ENCODE data around the gene ACTMAP.

ACTMAP gene

DNA sequence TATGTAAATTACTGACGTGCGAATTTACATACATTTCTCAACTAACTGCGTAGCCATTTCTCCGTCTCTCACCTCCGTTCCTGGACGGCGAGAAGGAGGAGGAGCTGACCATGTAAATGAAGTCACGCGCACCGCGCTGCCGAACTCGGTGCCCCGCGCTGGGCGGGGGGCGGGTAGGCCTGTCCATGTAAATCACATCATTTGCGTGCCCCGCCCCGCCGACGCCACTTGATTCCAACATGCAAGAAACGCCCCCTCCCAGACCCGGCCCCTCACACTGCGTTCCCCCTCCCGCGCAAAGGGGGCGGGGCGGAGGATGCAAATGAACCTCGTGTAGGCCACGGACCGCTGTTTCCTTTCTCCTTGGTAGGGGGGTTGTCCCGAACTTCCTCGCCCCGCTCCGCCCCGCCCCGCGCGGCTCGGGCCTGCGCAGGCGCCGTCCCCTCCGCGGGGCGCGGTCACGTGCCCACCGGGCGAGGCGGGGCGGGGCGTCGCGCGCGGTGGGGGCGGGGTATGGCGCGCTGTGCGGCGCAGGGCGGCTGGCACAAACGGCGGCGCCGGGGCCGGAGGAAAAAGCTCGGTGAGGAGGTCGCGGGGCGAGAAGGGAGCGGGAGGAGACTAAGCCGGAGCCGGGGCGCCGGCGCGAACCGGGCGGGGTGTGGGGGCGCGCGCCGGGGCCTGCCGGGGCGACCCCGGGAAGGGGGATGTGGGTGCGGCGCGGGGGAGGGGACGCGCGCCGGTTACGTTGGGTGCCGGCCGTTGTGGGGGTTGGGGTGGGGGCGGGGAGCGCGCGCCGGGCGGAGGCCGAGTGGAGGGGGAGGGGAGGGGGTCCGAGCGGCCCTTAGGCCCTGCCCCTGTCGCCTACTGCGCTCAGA lies 48.6 kb upstream of the ACTMAP start, which contains the start of gene EGLN2 (continued):
- TF ChIP-seq, protein P1, sequence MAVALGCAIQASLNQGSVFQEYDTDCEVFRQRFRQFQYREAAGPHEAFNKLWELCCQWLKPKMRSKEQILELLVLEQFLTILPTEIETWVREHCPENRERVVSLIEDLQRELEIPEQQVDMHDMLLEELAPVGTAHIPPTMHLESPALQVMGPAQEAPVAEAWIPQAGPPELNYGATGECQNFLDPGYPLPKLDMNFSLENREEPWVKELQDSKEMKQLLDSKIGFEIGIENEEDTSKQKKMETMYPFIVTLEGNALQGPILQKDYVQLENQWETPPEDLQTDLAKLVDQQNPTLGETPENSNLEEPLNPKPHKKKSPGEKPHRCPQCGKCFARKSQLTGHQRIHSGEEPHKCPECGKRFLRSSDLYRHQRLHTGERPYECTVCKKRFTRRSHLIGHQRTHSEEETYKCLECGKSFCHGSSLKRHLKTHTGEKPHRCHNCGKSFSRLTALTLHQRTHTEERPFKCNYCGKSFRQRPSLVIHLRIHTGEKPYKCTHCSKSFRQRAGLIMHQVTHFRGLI (tag by site-specific recombination; IDR thresholded peaks at IDR 0.05): no peak; the same call in 1 of the 2 replicates
- TF ChIP-seq ZNF768 (tag by site-specific recombination; IDR thresholded peaks at IDR 0.05) (no peak), SALL2 (tag by site-specific recombination; IDR thresholded peaks at IDR 0.05; ENCODE audit: borderline replicate concordance) (no peak), ZBTB17 (tag by site-specific recombination; IDR thresholded peaks at IDR 0.05) (peak; percentile 12), ZNF354C (tag by site-specific recombination; IDR thresholded peaks at IDR 0.05; ENCODE audit: borderline replicate concordance, low read depth) (no peak), ZNF175 (tag by site-specific recombination; IDR thresholded peaks at IDR 0.05) (no peak), ZNF37A (tag by site-specific recombination; IDR thresholded peaks at IDR 0.05) (no peak), ZNF184 (tag by site-specific recombination; IDR thresholded peaks at IDR 0.05) (no peak), KLF8 (tag by site-specific recombination; IDR thresholded peaks at IDR 0.05) (peak; percentile 99), ZNF621 (tag by site-specific recombination; IDR thresholded peaks at IDR 0.05) (no peak), ZNF626 (tag by site-specific recombination; IDR thresholded peaks at IDR 0.05) (no peak), ZNF48 (tag by site-specific recombination; IDR thresholded peaks at IDR 0.05) (no peak), ZNF10 (tag by site-specific recombination; IDR thresholded peaks at IDR 0.05) (no peak), ZNF664 (tag by site-specific recombination; IDR thresholded peaks at IDR 0.05) (peak; percentile 99; the same call in 1 of the 2 replicates), ZNF335 (tag by site-specific recombination; conservative IDR thresholded peaks at IDR 0.05) (peak; percentile 20)
- TF ChIP-seq, protein P2, sequence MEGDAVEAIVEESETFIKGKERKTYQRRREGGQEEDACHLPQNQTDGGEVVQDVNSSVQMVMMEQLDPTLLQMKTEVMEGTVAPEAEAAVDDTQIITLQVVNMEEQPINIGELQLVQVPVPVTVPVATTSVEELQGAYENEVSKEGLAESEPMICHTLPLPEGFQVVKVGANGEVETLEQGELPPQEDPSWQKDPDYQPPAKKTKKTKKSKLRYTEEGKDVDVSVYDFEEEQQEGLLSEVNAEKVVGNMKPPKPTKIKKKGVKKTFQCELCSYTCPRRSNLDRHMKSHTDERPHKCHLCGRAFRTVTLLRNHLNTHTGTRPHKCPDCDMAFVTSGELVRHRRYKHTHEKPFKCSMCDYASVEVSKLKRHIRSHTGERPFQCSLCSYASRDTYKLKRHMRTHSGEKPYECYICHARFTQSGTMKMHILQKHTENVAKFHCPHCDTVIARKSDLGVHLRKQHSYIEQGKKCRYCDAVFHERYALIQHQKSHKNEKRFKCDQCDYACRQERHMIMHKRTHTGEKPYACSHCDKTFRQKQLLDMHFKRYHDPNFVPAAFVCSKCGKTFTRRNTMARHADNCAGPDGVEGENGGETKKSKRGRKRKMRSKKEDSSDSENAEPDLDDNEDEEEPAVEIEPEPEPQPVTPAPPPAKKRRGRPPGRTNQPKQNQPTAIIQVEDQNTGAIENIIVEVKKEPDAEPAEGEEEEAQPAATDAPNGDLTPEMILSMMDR (tag by site-specific recombination; IDR thresholded peaks at IDR 0.05): no peak
- TF ChIP-seq, protein P3, sequence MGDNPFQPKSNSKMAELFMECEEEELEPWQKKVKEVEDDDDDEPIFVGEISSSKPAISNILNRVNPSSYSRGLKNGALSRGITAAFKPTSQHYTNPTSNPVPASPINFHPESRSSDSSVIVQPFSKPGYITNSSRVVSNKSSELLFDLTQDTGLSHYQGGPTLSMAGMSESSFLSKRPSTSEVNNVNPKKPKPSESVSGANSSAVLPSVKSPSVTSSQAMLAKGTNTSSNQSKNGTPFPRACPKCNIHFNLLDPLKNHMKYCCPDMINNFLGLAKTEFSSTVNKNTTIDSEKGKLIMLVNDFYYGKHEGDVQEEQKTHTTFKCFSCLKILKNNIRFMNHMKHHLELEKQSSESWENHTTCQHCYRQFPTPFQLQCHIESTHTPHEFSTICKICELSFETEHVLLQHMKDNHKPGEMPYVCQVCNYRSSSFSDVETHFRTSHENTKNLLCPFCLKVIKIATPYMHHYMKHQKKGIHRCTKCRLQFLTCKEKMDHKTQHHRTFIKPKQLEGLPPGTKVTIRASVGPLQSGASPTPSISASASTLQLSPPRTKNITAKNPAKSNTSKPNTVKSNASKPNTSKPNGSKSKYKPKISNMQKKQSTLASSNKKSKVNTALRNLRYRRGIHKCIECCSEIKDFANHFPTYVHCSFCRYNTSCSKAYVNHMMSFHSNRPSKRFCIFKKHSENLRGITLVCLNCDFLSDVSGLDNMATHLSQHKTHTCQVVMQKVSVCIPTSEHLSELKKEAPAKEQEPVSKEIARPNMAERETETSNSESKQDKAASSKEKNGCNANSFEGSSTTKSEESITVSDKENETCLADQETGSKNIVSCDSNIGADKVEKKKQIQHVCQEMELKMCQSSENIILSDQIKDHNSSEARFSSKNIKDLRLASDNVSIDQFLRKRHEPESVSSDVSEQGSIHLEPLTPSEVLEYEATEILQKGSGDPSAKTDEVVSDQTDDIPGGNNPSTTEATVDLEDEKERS (tag by site-specific recombination; IDR thresholded peaks at IDR 0.05): no peak
- TF ChIP-seq, protein P4, sequence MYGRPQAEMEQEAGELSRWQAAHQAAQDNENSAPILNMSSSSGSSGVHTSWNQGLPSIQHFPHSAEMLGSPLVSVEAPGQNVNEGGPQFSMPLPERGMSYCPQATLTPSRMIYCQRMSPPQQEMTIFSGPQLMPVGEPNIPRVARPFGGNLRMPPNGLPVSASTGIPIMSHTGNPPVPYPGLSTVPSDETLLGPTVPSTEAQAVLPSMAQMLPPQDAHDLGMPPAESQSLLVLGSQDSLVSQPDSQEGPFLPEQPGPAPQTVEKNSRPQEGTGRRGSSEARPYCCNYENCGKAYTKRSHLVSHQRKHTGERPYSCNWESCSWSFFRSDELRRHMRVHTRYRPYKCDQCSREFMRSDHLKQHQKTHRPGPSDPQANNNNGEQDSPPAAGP (tag by site-specific recombination; IDR thresholded peaks at IDR 0.05): peak; percentile 9; the same call in 1 of the 2 replicates
- TF ChIP-seq, protein P5, sequence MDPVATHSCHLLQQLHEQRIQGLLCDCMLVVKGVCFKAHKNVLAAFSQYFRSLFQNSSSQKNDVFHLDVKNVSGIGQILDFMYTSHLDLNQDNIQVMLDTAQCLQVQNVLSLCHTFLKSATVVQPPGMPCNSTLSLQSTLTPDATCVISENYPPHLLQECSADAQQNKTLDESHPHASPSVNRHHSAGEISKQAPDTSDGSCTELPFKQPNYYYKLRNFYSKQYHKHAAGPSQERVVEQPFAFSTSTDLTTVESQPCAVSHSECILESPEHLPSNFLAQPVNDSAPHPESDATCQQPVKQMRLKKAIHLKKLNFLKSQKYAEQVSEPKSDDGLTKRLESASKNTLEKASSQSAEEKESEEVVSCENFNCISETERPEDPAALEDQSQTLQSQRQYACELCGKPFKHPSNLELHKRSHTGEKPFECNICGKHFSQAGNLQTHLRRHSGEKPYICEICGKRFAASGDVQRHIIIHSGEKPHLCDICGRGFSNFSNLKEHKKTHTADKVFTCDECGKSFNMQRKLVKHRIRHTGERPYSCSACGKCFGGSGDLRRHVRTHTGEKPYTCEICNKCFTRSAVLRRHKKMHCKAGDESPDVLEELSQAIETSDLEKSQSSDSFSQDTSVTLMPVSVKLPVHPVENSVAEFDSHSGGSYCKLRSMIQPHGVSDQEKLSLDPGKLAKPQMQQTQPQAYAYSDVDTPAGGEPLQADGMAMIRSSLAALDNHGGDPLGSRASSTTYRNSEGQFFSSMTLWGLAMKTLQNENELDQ (tag by site-specific recombination; IDR thresholded peaks at IDR 0.05; ENCODE audit: low read depth): no peak
- TF ChIP-seq, protein P6, sequence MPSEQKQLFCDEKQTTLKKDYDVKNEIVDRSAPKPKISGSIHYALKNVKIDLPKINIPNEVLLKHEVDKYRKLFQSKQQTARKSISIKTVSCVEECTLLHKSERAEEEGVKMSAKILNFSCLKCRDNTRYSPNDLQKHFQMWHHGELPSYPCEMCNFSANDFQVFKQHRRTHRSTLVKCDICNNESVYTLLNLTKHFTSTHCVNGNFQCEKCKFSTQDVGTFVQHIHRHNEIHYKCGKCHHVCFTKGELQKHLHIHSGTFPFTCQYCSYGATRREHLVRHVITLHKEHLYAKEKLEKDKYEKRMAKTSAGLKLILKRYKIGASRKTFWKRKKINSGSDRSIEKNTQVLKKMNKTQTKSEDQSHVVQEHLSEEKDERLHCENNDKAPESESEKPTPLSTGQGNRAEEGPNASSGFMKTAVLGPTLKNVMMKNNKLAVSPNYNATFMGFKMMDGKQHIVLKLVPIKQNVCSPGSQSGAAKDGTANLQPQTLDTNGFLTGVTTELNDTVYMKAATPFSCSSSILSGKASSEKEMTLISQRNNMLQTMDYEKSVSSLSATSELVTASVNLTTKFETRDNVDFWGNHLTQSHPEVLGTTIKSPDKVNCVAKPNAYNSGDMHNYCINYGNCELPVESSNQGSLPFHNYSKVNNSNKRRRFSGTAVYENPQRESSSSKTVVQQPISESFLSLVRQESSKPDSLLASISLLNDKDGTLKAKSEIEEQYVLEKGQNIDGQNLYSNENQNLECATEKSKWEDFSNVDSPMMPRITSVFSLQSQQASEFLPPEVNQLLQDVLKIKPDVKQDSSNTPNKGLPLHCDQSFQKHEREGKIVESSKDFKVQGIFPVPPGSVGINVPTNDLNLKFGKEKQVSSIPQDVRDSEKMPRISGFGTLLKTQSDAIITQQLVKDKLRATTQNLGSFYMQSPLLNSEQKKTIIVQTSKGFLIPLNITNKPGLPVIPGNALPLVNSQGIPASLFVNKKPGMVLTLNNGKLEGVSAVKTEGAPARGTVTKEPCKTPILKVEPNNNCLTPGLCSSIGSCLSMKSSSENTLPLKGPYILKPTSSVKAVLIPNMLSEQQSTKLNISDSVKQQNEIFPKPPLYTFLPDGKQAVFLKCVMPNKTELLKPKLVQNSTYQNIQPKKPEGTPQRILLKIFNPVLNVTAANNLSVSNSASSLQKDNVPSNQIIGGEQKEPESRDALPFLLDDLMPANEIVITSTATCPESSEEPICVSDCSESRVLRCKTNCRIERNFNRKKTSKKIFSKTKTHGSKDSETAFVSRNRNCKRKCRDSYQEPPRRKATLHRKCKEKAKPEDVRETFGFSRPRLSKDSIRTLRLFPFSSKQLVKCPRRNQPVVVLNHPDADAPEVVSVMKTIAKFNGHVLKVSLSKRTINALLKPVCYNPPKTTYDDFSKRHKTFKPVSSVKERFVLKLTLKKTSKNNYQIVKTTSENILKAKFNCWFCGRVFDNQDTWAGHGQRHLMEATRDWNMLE (tag by site-specific recombination; conservative IDR thresholded peaks at IDR 0.05; ENCODE audit: low read depth): no peak
- TF ChIP-seq, protein P7, sequence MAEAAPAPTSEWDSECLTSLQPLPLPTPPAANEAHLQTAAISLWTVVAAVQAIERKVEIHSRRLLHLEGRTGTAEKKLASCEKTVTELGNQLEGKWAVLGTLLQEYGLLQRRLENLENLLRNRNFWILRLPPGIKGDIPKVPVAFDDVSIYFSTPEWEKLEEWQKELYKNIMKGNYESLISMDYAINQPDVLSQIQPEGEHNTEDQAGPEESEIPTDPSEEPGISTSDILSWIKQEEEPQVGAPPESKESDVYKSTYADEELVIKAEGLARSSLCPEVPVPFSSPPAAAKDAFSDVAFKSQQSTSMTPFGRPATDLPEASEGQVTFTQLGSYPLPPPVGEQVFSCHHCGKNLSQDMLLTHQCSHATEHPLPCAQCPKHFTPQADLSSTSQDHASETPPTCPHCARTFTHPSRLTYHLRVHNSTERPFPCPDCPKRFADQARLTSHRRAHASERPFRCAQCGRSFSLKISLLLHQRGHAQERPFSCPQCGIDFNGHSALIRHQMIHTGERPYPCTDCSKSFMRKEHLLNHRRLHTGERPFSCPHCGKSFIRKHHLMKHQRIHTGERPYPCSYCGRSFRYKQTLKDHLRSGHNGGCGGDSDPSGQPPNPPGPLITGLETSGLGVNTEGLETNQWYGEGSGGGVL (tag by site-specific recombination; IDR thresholded peaks at IDR 0.05): peak; percentile 38; the same call in 1 of the 2 replicates
